GM18502 (cell line): ENCODE results near the gene SH3PXD2A.

ENCODE experiments used
- ATAC-seq: cut with Tn5 transposase; IDR thresholded peaks from one replicate; pipeline ENCODE4 v1.9.1; 2021; ENCODE audit warnings: mild to moderate bottlenecking; ENCODE audit not compliant: unreplicated experiment, poor library complexity

SH3PXD2A gene

GRCh38 chr10:103855424-103855823, at the start of gene SH3PXD2A:
Gene SH3PXD2A (minus strand): TSS chr10:103855576. CDS start chr10:103855266, 310 bp downstream.
- ATAC-seq: no peak

GRCh38 chr10:103901299-103901698, 45.9 kb upstream of the SH3PXD2A start:
- ATAC-seq: no peak

DNA sequence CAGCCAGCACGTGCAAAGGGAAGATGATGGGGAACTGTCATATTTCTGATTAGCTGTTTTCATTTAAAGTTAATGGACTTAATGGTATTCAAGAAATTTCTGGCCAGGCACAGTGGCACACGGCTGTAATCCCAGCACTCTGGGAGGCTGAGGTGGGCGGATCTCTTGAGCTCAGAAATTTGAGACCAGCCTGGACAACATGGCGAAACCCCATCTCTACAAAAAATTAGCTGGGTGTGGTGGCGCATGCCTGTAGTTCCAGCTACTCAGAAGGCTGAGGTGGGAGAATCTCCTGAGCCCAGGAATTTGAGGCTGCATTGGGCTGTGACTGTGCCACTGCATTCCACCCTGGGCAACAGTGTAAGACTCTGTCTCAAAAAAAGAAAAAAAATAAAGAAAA, 43.9 kb upstream of the SH3PXD2A start:
- no peak for ATAC-seq

- no peak for ATAC-seq
Measured at GRCh38 chr10:103897241-103897774, 41.9 kb upstream of the SH3PXD2A start.

- ATAC-seq: no peak
Measured at GRCh38 chr10:103896225-103896624, 40.8 kb upstream of the SH3PXD2A start.

DNA sequence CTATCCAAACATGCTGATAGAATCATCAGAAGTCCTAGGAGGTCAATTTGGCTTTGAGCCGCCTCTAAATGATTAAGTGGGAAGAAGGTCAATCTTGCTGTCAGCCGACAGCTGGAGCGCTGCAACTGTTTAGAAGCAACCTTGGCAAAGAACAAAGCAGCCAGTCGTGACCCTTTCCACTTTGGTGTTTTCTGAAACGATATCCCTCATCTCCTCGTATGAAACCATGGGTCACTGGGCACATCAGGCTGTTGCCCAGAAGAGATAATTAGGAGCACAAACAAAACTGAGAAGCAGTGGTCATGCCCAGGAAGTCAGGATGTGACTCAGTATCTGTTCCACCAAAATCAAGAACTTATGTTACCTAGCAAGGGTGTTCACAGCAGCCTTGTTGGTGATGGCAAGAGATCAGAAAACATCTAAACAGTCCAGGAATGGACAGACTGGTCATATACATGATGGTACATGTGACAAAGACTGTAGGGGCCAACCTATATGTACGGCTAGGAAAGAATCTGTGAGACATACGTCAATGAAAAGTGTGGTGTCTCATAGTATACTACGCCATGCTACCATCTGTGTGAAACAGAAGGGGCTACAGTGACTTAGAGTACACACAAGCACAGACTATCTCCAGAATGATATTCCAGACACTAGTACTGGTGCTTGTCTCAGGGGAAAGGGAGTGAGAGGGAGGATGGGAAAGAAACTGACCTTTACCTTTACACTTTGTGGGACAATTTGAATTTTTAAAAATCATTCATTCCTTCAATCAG, 40.2 kb upstream of the SH3PXD2A start:
- ATAC-seq: no peak

DNA sequence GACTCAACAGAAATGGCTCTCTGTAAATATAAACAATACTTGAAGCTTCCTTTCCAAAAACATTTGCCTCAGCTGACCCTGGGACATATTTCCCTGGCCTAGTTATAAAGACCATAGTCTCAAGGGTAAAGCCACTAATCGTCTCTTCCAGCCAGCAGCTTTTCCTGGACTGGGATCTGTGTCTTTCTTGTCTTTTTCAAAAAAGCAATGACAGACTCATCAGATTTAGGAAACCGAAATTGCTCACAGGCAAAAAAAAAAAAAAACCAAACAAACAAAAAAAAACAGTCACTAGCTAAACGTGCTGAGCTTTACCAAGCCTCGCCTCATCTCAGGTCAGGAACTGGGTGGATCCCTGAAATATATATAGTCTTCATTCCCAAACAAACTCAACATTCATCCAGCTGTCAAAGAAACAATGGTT, 39.1 kb upstream of the SH3PXD2A start:
- ATAC-seq: no peak

DNA sequence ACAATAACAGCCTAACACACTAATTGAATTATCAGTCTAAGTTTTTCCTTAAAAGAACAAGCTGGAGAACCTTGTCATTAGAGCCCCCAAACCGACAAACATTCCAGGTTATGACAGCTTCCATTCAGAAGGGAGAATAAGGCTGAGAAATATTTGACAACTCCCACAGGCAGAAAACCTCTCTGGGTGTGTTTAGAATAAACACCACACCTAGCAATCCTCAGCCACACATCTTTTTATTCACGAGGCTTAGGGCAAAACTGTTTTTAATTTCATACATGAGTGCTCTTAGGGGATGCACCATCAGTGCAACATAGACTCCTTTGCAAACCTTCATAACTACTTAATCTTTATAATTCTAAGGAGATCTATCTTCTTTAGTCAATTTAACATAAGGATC, 38.4 kb upstream of the SH3PXD2A start:
- ATAC-seq: no peak

DNA sequence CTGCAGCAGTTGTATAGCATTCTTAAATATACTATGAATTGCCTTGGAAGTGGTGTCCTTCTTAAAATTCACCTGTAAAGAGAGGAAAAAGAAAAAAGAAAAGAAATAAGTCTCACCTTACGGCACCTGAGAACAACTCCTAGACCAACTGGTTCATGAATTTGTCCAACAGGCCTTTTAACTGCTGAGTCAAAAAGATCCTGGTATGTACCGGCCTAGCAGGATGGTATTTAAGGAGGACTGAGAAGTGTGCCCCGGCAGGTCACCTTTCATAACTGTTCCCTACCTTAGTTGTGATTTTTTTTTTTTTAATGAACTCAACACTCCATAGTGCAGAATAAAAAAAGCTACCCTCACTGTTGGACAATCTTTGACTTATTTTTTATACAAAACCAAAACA, 36.8 kb upstream of the SH3PXD2A start:
- ATAC-seq: no peak

GRCh38 chr10:103890688-103891087, 35.3 kb upstream of the SH3PXD2A start:
- no peak for ATAC-seq

- ATAC-seq: no peak
Measured at GRCh38 chr10:103890194-103890658, 34.9 kb upstream of the SH3PXD2A start.

- no peak for ATAC-seq
Measured at GRCh38 chr10:103889121-103889720, 33.8 kb upstream of the SH3PXD2A start.

- ATAC-seq: peak; percentile 81
Measured at GRCh38 chr10:103888113-103888841, 32.9 kb upstream of the SH3PXD2A start.

DNA sequence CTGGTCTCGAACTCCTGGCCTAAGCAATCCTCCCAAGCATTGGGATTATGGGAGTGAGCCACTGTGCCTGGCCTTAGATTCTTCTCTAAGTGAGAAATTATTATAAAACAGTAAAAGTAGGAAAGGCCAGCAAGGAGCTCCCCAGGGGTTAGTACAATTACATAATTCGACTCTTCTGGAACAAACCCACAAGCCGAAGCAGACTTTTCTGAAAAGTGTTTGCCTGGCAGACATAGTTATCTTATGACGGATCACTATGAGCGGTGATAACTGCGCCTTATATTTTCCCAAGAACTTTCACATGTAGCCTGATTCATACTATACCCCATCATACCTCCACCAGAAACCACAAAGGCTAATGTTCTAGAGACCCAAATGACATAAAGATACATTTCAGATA, 30.2 kb upstream of the SH3PXD2A start:
- no peak for ATAC-seq

DNA sequence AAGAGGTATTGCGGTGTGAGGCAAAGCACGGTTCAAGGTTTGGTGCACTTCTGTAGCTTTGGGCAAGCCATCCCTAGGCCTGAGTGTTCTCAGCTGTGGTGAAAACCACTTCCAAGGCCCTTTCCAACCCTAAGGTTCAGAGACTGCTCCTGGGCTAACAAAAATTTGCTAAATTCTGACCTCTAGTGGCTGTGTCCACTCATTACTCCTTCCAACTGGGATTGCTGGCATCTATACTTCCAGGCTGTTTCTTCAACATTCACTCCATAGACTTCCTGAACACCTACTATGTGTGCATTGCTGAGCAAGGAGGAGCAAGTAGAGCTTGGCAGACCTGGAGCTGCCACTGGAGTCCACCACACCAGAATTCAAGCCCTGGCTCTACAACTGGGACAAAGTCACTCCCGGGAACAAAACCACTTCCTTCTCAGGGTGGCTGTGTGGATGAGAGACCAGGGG, 29.3 kb upstream of the SH3PXD2A start:
- ATAC-seq: no peak

GRCh38 chr10:103882285-103883007, 27.1 kb upstream of the SH3PXD2A start:
- ATAC-seq: no peak

DNA sequence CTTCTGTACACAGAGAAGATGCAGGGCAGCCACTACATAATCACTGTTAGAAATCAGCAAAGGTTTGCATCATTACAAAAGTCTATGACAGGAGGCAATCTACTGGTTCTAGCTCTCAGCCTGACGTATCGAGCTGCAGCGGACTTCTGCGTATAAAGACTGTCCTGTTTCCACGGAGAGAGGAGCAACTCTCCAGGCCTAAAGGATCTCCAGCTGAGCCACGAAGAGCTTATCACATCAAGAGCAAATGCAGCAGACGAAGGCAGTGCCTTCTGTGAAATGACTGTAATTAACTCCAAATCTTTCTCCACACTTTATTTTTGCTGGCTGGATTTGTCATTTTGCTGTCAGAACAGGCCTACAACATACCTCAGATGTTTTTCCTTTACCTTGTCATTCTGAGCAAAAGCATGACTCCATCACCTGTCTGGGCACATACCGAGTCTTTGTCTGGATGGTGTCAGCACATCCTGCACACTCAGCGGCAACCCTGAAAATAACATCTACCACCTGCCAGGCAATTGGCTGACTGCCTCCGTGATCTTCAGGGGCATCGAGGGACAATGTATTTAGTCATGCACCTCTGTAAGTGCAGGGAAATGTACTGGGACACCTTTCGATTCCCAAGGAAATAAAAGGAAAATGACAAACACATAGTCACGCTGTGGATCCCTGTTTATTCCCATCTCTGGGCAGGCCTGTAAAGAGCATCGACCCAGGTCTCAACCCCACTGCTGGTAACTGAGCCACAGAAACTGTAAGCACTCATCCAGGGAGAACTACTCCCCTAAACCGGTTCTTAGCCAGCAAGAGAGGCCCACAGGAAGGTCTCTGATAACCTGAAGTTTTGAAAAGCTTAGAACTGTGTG, 26.3 kb upstream of the SH3PXD2A start:
- ATAC-seq: no peak

GRCh38 chr10:103879831-103880230, 24.5 kb upstream of the SH3PXD2A start:
- no peak for ATAC-seq

DNA sequence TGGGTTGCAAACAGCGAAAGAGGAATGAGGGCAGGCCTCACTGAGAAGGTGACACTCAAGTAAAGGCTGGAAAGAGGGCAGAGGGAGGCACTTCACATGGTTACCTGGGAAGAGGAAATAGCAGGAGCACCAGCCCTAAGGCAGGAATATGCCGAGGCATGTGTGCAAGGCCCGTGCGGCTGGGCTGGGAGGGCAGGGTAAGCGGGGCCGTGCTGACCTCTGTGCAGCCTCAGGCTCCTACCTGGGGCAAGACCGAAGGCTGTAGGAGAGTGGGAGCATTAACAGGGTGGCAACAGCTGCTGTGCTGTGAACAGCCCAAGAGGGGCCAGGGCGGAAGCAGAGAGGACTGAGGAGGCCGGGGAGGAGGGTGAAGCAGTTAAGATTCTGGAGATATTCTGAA, 24.0 kb upstream of the SH3PXD2A start:
- no peak for ATAC-seq
